GM19025 (cell line): Measurements from ENCODE around the gene MICOS13.
A peak's percentile ranks its signal among the peaks of the same experiment; 100 is the strongest.
"Not testable (repeated sequence)": the region's sequence is repeated elsewhere in the genome, so short reads cannot be mapped to it uniquely, and the experiment has no call there.

Source experiments
- ATAC-seq: cut with Tn5 transposase; IDR thresholded peaks from one replicate; pipeline ENCODE4 v1.9.1; 2021; ENCODE audit warnings: mild to moderate bottlenecking, low read depth, moderate library complexity; ENCODE audit not compliant: unreplicated experiment

Gene MICOS13

GRCh38 chr19:5702053-5702410 lies 21.7 kb upstream of the MICOS13 start:
- ATAC-seq, result not testable (repeated sequence)

- no peak for ATAC-seq
Observed at GRCh38 chr19:5700455-5701092, 20.3 kb upstream of the MICOS13 start.

- ATAC-seq, result no peak
Observed at GRCh38 chr19:5698635-5699422, 18.5 kb upstream of the MICOS13 start.

GRCh38 chr19:5697890-5698634 lies 17.7 kb upstream of the MICOS13 start:
- ATAC-seq, result no peak

GRCh38 chr19:5697022-5697889 lies 16.9 kb upstream of the MICOS13 start:
- ATAC-seq, result no peak

- ATAC-seq, result no peak
Observed at GRCh38 chr19:5696196-5697021, 16.1 kb upstream of the MICOS13 start.

GRCh38 chr19:5695649-5696195 lies 15.4 kb upstream of the MICOS13 start:
- ATAC-seq, result no peak

- no peak for ATAC-seq
Observed at GRCh38 chr19:5694956-5695648, 14.8 kb upstream of the MICOS13 start.

GRCh38 chr19:5694167-5694955 lies 14.0 kb upstream of the MICOS13 start:
- no peak for ATAC-seq

GRCh38 chr19:5693195-5694166 lies 13.2 kb upstream of the MICOS13 start:
- no peak for ATAC-seq

- no peak for ATAC-seq
Observed at GRCh38 chr19:5692723-5693194, 12.4 kb upstream of the MICOS13 start.

GRCh38 chr19:5691822-5692722 lies 11.8 kb upstream of the MICOS13 start:
- ATAC-seq, result no peak

- ATAC-seq, result no peak
Observed at GRCh38 chr19:5690955-5691821, 10.9 kb upstream of the MICOS13 start.

- peak; percentile 43 for ATAC-seq
Observed at GRCh38 chr19:5690125-5690954, 10.0 kb upstream of the MICOS13 start, which contains the start of gene RPL36. Gene RPL36, plus strand, starts transcription at chr19:5690295. Its CDS starts 213 bp downstream, at chr19:5690508.
